ENCODE data around the gene RHBDL3.

- TF ChIP-seq POLR2AphosphoS5 (IDR thresholded peaks at IDR 0.05; ENCODE audit: low read depth, low read length), result no peak
- no peak for TF ChIP-seq POLR2A (IDR thresholded peaks at IDR 0.05; ENCODE audit: low read depth, low read length)
Observed at GRCh38 chr17:32276171-32276601, 10.6 kb downstream of the RHBDL3 start.
